GM12878 (cell line): ENCODE data around the gene FNDC3B.

Source experiments
- CBX5 ChIP-seq: sonication (generic); IDR thresholded peaks from 2 replicates; pipeline ENCODE4 v1.6.1; 2016; ENCODE audit warnings: low read depth, moderate library complexity, mild to moderate bottlenecking, inconsistent platforms
- CEBPB ChIP-seq, 2 experiments: fragments of 150-350 bp in 1 of 2; IDR thresholded peaks; 2 replicates each; pipeline ENCODE4 v1.6.1; 2012 to 2014; ENCODE audit warnings: low read depth in 2 of 2, low read length in 2 of 2, borderline replicate concordance in 1 of 2, inconsistent platforms in 1 of 2
- KDM1A ChIP-seq: fragments of 200-600 bp; sonication (generic); IDR thresholded peaks from 2 replicates; pipeline ENCODE4 v1.6.1; 2016; ENCODE audit warnings: borderline replicate concordance
- SREBF2 ChIP-seq: IDR thresholded peaks from 2 replicates; pipeline ENCODE4 v1.6.1; 2012; ENCODE audit warnings: mild to moderate bottlenecking, low read length
- TAF1 ChIP-seq: IDR thresholded peaks from 2 replicates; pipeline ENCODE4 v1.6.1; 2011; ENCODE audit warnings: mild to moderate bottlenecking, low read depth, low read length, borderline replicate concordance
- ZNF274 ChIP-seq: IDR thresholded peaks from one replicate; pipeline ENCODE4 v1.8.0; 2011; ENCODE audit not compliant: insufficient read length, insufficient read depth
- TF ChIP-seq, protein P1 (sequence below), 3 experiments: IDR thresholded peaks in 2 of 3; conservative IDR thresholded peaks in 1 of 3; 2 replicates each; pipeline ENCODE4 v1.5.1; 2011; ENCODE audit warnings: low read depth in 3 of 3, low read length in 3 of 3, mild to moderate bottlenecking in 3 of 3, control low read depth in 2 of 3, moderate library complexity in 2 of 3, inconsistent platforms in 1 of 3, mixed read lengths in 1 of 3; ENCODE audit not compliant: control insufficient read depth in 2 of 3, insufficient read depth in 1 of 3; ENCODE audit errors: extremely low read depth in 1 of 3
- TF ChIP-seq, protein P2 (sequence below): fragments of 450-650 bp; IDR thresholded peaks from 2 replicates; pipeline ENCODE4 v1.6.1; 2016; ENCODE audit warnings: mild to moderate bottlenecking

- TF ChIP-seq, protein P1, sequence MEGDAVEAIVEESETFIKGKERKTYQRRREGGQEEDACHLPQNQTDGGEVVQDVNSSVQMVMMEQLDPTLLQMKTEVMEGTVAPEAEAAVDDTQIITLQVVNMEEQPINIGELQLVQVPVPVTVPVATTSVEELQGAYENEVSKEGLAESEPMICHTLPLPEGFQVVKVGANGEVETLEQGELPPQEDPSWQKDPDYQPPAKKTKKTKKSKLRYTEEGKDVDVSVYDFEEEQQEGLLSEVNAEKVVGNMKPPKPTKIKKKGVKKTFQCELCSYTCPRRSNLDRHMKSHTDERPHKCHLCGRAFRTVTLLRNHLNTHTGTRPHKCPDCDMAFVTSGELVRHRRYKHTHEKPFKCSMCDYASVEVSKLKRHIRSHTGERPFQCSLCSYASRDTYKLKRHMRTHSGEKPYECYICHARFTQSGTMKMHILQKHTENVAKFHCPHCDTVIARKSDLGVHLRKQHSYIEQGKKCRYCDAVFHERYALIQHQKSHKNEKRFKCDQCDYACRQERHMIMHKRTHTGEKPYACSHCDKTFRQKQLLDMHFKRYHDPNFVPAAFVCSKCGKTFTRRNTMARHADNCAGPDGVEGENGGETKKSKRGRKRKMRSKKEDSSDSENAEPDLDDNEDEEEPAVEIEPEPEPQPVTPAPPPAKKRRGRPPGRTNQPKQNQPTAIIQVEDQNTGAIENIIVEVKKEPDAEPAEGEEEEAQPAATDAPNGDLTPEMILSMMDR (IDR thresholded peaks at IDR 0.05 in 2 of 3, conservative IDR thresholded peaks at IDR 0.05 in 1 of 3; ENCODE audit: control insufficient read depth in 2 of 3, extremely low read depth in 1 of 3, insufficient read depth in 1 of 3, low read depth in 3 of 3, low read length in 3 of 3), result no peak
- TF ChIP-seq ZNF274 (no peak), SREBF2 (no peak), TAF1 (no peak), KDM1A (no peak), CEBPB (IDR thresholded peaks at IDR 0.05; ENCODE audit: borderline replicate concordance in 1 of 2, low read depth in 2 of 2, low read length in 2 of 2) (no peak), CBX5 (no peak)
- TF ChIP-seq, protein P2, sequence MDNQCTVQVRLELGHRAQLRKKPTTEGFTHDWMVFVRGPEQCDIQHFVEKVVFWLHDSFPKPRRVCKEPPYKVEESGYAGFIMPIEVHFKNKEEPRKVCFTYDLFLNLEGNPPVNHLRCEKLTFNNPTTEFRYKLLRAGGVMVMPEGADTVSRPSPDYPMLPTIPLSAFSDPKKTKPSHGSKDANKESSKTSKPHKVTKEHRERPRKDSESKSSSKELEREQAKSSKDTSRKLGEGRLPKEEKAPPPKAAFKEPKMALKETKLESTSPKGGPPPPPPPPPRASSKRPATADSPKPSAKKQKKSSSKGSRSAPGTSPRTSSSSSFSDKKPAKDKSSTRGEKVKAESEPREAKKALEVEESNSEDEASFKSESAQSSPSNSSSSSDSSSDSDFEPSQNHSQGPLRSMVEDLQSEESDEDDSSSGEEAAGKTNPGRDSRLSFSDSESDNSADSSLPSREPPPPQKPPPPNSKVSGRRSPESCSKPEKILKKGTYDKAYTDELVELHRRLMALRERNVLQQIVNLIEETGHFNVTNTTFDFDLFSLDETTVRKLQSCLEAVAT, result no peak
Observed at GRCh38 chr3:172182797-172183196, 143.4 kb downstream of the FNDC3B start.
